ENCODE measurements around the gene DYRK4. TPM values are rescaled to one million over a fixed set of nuclear protein-coding genes. Genes with fewer than 3 reads are reported as not detected.
A peak's percentile ranks its signal among the peaks of the same experiment; 100 is the strongest.

Gene DYRK4
- total RNA-seq, 2 donors from 2014 or later = 20.9 to 26.7 TPM

GRCh38 chr12:4566474-4566873, 4.5 kb downstream of the DYRK4 start:
- intact Hi-C loops (cut with DNase I) = no loop called here

GRCh38 chr12:4567073-4567881, 5.3 kb downstream of the DYRK4 start:
- H3K9ac ChIP-seq (ENCODE audit: low read depth in 2 of 2, low read length in 2 of 2) = no peak overlapping the region
- no peaks in the 10 kb centered on the region for H3K36me3 ChIP-seq
- H3K4me1 ChIP-seq = peaks cover 3% of the 10 kb centered on the region
- no peaks in the 10 kb centered on the region for H3K27me3 ChIP-seq
- no peak overlapping the region for H3K4me3 ChIP-seq
- DNase-seq = no peak
- peak overlapping the region; percentile 16 for H3K27ac ChIP-seq
- H3K9me3 ChIP-seq = no peaks in the 10 kb centered on the region
- intact Hi-C loops (cut with DNase I) = no loop called here
- TF ChIP-seq CTCF (IDR thresholded peaks at IDR 0.05) = no peak

More at GRCh38 chr12:4566474-4566873, 4.5 kb downstream of the DYRK4 start:
- no peaks in the 10 kb centered on the region for H3K9me3 ChIP-seq
- no peak overlapping the region for H3K9ac ChIP-seq (ENCODE audit: low read depth in 2 of 2, low read length in 2 of 2)
- no peaks in the 10 kb centered on the region for H3K36me3 ChIP-seq
- H3K4me3 ChIP-seq = no peak overlapping the region
- peaks cover 6% of the 10 kb centered on the region for H3K4me1 ChIP-seq
- DNase-seq = no peak
- no peaks in the 10 kb centered on the region for H3K27me3 ChIP-seq
- TF ChIP-seq CTCF (IDR thresholded peaks at IDR 0.05) = no peak
- H3K27ac ChIP-seq = no peak overlapping the region

GRCh38 chr12:4569261-4569660, 7.3 kb downstream of the DYRK4 start:
- H3K9ac ChIP-seq (ENCODE audit: low read depth in 2 of 2, low read length in 2 of 2) = no peak overlapping the region
- H3K4me3 ChIP-seq = no peak overlapping the region
- H3K36me3 ChIP-seq = no peaks in the 10 kb centered on the region
- H3K27me3 ChIP-seq = no peaks in the 10 kb centered on the region
- H3K27ac ChIP-seq = no peak overlapping the region
- DNase-seq = no peak
- intact Hi-C loops (cut with DNase I) = no loop called here
- TF ChIP-seq CTCF (IDR thresholded peaks at IDR 0.05) = no peak
- no peaks in the 10 kb centered on the region for H3K9me3 ChIP-seq
- no peaks in the 10 kb centered on the region for H3K4me1 ChIP-seq

- DNase-seq = no peak
- H3K27ac ChIP-seq = no peak overlapping the region
- no peaks in the 10 kb centered on the region for H3K27me3 ChIP-seq
- H3K4me3 ChIP-seq = no peak overlapping the region
- intact Hi-C loops (cut with DNase I) = no loop called here
- H3K4me1 ChIP-seq = no peaks in the 10 kb centered on the region
- H3K9ac ChIP-seq (ENCODE audit: low read depth in 2 of 2, low read length in 2 of 2) = no peak overlapping the region
- H3K36me3 ChIP-seq = no peaks in the 10 kb centered on the region
- H3K9me3 ChIP-seq = no peaks in the 10 kb centered on the region
- no peak for TF ChIP-seq CTCF (IDR thresholded peaks at IDR 0.05)
Observed at GRCh38 chr12:4572680-4573079, 10.7 kb downstream of the DYRK4 start.

GRCh38 chr12:4579305-4580102, 17.5 kb downstream of the DYRK4 start:
- Histone ChIP-seq H3K4me3 (no peak overlapping the region), H3K27me3 (no peaks in the 10 kb centered on the region), H3K36me3 (no peaks in the 10 kb centered on the region), H3K4me1 (peaks cover 2% of the 10 kb centered on the region), H3K9me3 (no peaks in the 10 kb centered on the region), H3K27ac (no peak overlapping the region), H3K9ac (ENCODE audit: low read depth in 2 of 2, low read length in 2 of 2) (no peak overlapping the region)
- intact Hi-C loops (cut with DNase I) = loop anchor here (5.0 kb wide), 1 partner anchor 178 kb away; no protein-coding TSS in a partner anchor
- peak; percentile 33 for DNase-seq
- peak; percentile 20 for TF ChIP-seq CTCF (IDR thresholded peaks at IDR 0.05)

Measured in colonic mucosa (tissue), 4 donors.